Non-pigmented ciliary epithelial cell (primary cell): Measurements from ENCODE around the gene BUD23.

Experiments used
- DNase-seq: peaks from one replicate; pipeline ENCODE4 v3.0.0-alpha.2; 2010; ENCODE audit warnings: low read depth

The BUD23 gene

GRCh38 chr7:73742753-73743641, 59.6 kb downstream of the BUD23 start:
- DNase-seq: no peak

- DNase-seq: no peak
These were observed 63.0 kb downstream of the BUD23 start for GRCh38 chr7:73746378-73746777.
